Stimulated activated CD8-positive, alpha-beta memory T cell treated with anti-CD3 and anti-CD28 coated beads, Interleukin-7, amount 100 ng/mL, for 1 hour (primary cell): Measurements from ENCODE around the gene ISG15.
"Not testable (repeated sequence)": the region's sequence is repeated elsewhere in the genome, so short reads cannot be mapped to it uniquely, and the experiment has no call there.

Experiments used
- DNase-seq, 2 donors: peaks; one replicate each; pipeline ENCODE4 v3.0.0-alpha.2; 2020; ENCODE audit warnings: low read depth in 2 of 2

The ISG15 gene

DNA sequence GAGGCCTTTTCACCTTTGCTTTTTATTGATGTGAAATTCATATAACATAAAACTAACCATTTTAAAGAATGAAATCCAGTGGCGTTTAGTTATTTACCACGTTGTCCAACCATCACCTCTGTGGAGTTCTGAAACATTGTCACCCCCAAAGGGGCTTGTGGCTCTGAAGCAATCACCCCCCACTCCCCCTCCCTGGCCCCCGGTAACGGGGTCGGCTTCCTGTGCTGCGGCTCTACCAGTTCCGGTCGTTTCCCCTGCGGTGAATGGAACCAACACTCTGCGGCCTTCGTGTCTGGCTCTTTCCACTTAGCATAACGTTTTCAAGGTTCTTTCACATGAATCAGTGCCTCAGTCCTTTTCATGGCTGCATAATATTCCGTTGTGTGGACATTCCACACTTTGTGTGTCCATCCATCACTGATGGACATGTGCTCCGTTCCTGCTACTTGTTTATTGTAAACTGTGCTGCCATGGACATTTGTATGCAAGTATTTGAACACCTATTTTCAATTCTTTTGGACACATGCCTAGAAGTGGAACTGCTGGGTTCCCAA, 1.8 kb upstream of the ISG15 start:
- DNase-seq = no peak

DNA sequence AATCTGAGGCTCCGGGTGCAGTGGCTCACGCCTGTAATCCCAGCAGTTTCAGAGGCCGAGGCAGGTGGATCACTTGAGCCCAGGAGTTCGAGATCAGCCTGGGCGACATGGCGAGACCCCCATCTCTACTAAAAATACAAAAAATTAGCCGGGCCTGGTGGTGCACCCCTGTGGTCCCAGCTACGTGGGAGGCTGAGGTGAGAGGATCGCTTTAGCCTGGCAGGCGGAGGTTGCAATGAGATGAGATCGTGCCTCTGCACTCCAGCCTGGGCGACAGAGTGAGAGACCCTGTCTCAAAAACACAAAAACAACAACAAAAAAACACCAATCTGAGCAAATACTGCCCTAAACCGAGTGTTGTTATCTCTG, 577 bp upstream of the ISG15 start:
- not testable (repeated sequence) for DNase-seq

DNA sequence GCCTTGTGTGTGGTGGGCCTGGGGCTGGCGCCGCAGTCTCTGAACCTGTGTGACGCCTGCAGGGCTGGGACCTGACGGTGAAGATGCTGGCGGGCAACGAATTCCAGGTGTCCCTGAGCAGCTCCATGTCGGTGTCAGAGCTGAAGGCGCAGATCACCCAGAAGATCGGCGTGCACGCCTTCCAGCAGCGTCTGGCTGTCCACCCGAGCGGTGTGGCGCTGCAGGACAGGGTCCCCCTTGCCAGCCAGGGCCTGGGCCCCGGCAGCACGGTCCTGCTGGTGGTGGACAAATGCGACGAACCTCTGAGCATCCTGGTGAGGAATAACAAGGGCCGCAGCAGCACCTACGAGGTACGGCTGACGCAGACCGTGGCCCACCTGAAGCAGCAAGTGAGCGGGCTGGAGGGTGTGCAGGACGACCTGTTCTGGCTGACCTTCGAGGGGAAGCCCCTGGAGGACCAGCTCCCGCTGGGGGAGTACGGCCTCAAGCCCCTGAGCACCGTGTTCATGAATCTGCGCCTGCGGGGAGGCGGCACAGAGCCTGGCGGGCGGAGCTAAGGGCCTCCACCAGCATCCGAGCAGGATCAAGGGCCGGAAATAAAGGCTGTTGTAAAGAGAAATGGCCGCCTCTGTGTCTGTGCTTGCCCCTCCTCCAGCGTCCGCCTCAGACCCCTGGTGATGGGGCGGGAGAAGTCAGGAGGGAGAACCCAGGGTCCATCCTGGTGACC, 788 bp downstream of the ISG15 start:
- no peak for DNase-seq

DNA sequence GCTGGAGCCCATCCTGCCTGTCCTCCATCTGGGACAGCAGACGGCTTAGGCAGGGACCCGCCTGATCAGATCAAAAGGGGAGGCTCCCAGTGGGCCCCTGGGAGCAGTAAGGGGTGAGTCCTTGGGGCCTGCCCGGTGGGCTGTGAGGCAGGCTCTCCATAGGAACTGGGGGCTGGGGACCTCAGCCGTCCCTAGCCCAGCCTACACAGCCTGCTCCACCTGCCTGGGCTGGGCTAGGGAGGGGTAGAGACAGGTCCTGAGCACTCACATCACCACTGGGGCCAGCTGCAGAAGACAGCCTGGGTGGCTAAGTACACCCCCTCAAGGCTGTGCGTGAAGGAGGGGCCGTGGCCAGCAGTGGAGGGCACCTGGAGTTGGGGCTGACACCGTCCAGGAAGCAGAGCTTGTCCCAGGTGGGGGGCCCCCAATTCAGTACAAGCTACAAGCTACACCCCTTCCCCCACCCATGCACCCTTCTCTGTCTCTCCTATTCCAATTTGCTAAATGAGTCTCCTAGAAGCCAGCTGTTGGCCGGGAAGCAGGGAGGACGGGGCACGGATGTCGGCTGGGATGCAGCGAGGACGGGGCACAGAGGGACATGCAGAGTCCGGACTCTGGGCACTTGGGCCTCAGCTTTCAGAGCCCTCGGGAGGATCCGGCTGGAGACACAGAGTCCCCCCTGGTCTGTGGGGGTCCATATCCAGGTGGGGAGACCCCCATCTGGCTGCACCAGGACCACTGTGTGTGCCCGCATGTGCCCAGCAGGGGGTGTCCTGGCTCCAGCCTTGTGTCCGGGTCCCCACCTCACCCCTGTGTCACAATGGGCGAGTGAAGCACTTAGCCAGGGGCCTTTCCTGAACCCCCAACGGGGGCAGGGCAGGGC, 1.7 kb downstream of the ISG15 start:
- DNase-seq = no peak

DNA sequence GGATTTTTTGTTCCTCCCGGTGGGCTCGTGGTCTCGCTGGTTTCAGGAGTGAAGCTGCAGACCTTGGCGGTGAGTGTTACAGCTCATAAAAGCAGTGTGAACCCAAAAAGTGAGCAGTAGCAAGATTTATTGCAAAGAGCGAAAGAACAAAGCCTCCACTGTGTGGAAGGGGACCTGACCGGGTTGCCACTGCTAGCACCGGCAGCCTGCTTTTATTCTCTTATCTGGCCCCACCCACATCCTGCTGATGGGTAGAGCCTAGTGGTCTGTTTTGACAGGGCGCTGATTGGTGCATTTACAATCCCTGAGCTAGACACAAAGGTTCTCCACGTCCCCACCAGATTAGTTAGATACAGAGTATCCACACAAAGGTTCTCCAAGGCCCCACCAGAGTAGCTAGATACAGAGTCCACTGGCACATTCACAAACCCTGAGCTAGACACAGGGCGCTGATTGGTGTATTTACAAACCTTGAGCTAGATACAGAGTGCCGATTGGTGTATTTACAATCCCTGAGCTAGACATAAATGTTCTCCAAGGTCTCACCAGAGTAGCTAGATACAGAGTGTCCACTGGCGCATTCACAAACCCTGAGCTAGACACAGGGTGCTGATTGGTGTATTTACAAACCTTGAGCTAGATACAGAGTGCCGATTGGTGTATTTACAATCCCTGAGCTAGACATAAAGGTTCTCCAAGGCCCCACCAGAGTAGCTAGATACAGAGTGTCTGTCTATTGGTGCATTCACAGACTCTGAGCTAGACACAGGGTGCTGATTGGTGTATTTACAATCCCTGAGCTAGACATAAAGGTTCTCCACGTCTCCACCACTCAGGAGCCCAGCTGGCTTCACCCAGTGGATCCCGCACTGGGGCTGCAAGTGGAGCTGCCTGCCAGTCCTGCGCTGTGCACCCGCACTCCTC, 4.4 kb downstream of the ISG15 start:
- not testable (repeated sequence) for DNase-seq

DNA sequence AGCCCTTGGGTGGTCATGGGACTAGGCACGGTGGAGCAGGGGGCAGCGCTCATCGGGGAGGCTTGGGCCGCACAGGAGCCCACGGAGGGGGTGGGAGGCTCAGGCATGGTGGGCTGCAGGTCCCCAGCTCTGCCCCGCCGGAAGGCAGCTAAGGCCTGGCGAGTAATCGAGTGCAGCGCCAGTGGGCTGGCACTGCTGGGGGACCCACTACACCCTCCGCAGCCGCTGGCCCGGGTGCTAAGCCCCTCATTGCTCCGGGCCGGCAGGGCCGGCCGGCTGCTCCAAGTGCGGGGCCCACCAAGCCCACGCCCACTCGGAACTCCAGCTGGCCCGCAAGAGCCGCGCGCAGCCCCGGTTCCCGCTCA, 5.0 kb downstream of the ISG15 start:
- DNase-seq = not testable (repeated sequence)

DNA sequence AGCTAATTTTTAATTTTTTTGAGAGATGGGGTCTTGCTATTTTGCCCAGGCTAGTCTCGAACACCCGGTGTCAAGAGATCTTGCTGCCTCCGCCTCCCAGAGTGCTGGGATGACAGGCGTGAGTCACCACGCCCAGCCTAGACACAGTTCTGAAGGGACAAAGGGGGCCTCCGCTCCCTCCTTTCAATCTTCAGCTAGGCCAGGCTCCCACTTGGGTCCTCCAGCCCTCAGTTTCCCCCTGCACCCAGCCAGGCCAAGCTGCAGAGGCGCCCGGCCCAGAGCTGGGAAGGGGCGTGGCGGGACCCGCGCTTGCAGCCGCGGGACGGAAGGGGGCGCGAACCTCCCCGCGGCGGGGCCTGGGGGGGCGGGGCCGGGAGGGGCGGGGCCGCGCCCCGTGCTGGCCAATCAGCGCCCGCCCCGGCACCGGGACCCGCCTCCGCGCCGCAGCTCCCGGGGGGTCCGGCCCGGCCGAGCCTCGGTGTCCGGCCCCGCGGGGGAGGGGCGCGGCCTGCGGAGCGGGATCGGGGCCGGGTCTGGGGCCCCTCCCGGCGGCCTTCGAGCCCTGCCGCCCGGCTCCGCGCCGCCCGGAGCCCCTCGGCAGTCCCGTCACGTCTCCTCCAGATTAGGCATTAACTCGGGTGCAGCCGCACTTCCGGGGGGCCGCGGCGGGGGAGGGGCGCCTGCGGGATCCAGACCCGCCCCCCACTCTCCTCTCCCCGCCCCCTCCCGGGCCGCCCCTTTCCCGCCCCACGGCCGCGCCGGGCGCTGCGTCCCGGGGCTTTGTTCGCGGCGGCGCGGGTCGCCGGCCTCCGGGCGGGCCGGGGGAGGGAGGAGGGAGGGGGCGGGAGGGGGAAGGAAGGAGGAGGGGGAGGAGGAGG, 6.1 kb downstream of the ISG15 start:
- peak; percentile 62 to 63 for DNase-seq

DNA sequence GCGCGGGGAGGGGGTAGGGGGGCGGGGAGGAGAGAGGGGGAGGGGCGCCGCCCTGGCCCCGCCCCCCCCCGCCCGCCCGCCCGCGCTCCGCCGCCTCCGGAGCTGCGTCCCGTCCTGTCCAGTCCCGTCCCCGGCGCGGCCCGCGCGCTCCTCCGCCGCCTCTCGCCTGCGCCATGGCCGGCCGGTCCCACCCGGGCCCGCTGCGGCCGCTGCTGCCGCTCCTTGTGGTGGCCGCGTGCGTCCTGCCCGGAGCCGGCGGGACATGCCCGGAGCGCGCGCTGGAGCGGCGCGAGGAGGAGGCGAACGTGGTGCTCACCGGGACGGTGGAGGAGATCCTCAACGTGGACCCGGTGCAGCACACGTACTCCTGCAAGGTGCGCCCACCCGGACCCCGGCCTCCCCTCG, 6.7 kb downstream of the ISG15 start, which contains the start of gene AGRN:
Gene AGRN (plus strand): TSS at position 121 of the 405 bp plus-strand sequence. CDS start 53 bp downstream, at position 174.
- no peak for DNase-seq

DNA sequence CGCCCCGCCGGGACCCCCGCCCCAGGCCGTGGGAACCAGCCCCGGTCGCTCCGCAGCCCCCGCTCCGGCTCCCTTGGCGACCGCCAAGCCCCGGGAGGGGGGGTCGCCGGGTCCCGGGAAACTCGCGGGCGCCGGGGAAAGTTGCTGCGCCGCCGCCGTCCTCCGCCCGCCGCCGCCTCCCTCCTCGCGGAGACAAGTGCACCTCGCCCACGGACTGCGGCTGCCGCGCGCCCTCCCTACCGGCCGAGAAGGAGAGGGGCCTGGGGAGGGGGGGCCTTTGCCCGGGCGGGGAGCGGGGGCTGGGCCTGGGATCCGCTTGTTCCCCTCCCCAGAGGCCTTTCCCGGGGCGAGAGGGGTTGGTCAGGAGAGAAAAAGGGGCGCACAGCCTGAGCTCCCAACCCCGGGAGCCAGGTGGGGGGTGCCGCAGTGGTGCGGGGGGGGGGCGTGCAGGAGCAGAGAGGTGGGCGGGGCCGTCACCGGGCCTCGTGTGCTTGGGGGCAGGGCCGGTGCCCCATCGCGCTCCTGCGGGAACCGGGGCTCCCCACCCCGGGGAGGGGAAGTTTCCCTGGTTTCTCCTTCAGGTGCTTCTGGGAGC, 7.2 kb downstream of the ISG15 start:
- no peak for DNase-seq

DNA sequence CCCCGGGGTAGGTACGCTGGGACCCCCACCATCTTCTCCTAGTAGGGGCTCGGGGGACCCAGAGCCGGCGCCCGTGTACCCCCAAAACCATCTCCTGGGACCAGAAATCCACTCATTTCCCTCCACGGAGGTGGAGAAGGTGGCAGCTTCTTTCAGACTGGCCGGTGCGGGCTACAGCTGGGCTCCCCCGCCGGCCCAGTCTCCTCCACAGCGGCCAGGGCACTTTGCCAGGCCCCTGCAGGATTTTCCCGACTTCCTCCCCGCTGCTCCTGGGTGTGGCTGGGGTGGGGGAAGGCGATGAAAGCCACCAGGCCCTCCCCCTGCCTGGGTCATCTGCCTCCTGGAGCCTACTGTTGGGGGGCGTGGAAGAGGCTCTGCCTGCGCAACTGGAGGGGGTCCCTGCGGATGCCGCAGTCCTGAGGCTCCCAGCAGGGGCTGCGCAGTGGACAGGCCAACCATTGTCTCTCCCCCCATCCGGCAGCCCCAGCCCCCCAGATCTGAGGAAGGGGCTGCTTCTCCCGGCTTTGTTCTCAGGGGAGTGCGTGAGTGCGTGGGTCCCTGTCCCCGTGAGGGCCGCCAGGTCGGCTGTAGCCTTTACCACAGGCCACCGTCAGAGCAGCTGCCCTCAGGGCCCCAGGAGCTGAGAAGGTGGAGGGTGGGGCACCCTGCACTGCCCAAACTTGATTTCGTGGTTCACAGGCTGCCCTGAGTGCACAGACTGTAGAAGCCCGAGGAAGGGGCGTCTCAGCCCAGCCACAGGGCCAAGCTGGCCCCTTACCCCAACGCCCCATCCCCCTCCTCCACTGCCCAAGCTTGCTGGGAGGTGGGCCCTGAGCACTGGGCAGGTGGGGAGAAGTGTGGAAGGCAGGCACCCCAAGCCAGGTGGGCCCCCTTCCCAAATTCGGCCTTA, 8.0 kb downstream of the ISG15 start:
- DNase-seq = no peak

DNA sequence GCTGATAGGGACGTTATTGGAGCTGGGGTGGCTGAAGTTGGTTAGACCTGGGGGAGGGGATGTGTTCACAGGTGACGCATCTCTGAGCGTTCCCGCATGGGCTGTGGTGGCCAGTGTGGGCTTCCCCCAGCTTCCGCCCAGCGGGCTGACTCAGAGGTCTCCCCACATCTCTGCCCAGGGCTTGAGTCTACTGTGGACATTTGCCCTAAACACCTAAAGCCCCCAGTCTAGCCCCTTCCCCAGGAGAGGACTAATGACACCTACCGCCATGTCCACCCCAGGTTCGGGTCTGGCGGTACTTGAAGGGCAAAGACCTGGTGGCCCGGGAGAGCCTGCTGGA, 8.6 kb downstream of the ISG15 start:
- DNase-seq = no peak

DNA sequence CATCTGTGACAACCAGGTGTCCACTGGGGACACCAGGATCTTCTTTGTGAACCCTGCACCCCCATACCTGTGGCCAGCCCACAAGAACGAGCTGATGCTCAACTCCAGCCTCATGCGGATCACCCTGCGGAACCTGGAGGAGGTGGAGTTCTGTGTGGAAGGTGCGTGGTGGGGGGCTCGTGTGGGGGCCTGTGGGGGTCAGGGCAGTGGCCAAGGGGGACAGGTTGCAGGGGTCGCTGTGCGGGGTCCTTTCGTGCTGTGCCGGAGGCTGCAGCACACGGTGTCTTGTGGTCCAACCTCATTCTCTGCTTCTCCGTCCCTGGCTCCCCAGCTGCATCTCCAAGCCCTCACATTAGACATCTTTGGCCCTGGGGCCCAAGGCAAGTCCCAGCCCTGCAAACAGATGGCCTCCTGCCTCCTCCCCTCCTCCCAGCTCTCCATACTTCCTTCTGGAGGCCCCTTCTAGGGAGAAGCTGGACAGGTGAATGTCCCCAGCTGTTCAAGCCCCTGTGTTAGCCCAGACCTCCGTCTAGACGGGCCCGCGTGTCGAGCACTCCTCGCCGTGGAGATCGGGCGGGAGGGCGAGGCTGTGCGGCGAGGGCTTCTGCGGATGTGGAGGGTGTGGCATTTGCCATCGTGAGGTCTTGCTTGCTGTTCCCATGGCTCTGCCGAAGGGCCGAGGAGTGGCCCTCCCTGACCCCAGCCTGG, 9.2 kb downstream of the ISG15 start:
- no peak for DNase-seq

DNA sequence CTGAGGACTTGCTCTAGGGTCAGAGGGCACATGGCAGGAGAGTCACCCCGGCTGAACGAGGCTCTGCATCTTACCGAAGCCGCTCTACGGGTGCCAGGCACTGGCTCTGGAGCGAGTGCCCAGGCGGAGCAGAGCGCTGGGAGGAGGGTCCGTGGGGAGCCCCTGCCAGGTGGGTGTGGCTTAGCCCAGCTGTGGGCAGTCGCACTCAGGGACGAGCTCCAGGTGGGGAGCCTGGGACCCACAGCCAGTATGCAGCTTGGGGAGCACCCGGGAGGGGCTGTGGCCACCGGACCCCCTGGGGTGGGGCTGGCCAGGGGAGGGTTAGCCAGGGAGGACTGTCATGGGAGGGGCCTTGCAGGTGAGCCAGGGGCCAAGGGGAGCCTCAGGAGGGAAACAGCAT, 10.4 kb downstream of the ISG15 start:
- no peak for DNase-seq

DNA sequence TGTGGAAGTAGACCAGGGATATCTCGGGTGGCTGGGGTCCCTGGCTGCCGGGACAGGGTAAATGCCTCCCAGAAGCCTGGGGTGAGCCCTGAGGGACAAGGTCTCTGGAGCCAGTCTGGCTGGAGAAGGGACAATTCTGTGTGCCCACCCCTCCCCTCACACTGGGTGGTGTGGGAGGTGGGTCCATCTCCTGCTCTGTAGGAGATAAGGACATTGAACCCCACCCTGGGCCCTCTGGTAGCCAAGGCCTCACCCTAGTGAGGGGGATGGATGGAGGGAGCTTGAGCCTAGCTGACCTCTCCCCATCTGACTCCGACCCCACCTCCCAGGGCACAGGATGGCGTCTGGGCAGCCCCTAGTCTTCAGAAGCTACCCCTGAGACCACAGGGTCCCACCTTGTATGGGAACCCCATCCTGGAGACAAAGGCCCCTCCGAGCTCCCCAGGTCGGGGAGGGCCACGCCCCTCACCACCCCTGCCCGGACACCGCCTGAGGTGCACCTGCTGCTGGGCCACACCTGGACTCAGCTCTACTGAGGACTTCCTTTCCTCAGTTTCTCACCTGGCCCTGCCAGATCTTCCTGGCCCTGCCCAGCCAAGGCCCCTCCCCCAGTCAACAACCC, 11.0 kb downstream of the ISG15 start:
- DNase-seq = no peak

DNA sequence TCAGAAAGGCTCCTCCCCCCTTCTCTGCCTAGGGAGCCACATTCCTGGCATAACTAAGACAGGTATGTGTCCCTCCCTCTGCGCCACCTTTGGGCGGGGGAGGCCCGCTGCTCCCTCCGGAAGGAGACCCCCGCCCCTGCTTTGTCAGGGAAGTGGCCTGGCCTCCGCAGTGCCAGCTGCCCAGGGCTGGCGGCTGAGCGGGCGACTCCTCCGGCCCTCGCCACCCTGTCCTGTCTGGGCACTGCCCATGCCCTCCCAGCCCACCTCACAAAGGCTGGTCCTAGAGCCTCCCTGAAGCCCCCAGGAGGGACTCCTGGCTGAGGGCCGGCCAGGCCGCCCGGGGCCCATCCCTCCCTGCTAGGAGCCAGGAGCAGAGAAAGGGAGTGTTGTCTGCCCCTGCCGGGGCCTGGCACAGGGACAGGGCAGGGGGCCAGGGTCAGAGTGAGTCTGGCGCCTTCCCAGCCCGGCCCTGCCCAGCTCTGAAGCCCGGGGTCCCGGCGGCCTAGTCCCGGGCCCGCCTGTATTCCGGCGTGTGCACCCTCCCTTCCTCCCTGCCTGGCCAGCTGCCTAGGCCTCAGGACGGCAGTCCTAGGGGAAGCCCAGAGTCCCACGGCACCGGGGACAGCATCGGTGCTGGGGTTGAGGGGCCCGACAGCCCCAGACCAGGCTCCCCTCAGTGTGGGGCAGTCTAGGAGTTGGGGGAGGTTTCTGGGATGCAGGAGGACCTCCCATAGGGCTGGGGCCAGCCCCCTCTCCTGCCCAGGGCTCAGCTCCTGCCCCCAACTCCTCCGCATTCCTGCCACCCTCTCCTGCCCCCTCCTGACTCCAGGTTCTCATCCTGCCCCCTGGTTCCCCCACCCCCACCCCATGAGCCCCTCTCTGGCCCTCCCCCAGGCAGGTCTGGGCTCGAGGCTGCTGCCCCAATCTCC, 11.7 kb downstream of the ISG15 start:
- DNase-seq = no peak

DNA sequence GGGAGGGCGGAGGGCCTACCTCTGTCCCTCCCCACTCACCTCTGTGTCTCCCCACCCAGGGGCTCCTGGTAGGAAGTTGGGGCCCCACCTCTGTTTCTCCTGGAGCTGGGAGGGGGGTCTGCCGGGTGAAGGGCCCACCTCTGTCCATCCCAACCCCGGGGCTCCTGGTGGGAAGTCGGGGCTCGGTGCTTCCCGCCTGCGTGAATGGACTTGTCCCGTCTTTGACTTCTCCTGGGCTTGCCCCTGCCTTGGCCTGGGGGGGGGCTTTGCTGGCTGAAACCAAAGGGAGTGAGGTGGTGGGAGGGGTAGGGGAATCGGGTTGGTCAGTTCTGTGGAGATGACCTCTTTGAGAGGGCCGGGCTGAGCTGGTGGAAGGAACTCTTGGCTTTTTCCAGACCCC, 12.4 kb downstream of the ISG15 start:
- no peak for DNase-seq
